Neutrophil (primary cell): ENCODE results near the gene GP1BB.
A peak's percentile ranks its signal among the peaks of the same experiment; 100 is the strongest.

Experiments used
- H3K27ac ChIP-seq: fragments of 200-600 bp; sonication (generic); 2 replicates; pipeline ENCODE4 v1.5.1; 2016; ENCODE audit warnings: mild to moderate bottlenecking, moderate library complexity
- H3K27me3 ChIP-seq: fragments of 200-600 bp; sonication (generic); 2 replicates; pipeline ENCODE4 v1.6.0; 2016; ENCODE audit warnings: mild to moderate bottlenecking
- H3K36me3 ChIP-seq: fragments of 200-600 bp; sonication (generic); 2 replicates; pipeline ENCODE4 v1.5.1; 2017
- H3K4me1 ChIP-seq, 2 experiments: fragments of 200-600 bp in 1 of 2; sonication (generic) in 1 of 2; 1 replicate in 1 of 2; 2 replicates in 1 of 2; pipeline versions ENCODE4 v1.5.1 to v1.6.1; 2013 to 2016; ENCODE audit warnings: low read depth in 1 of 2, low read length in 1 of 2, mild to moderate bottlenecking in 1 of 2, moderate library complexity in 1 of 2; ENCODE audit not compliant: control insufficient read depth in 1 of 2, insufficient read depth in 1 of 2
- H3K4me3 ChIP-seq, 2 experiments: fragments of 200-600 bp in 1 of 2; sonication (generic) in 1 of 2; 1 replicate in 1 of 2; 2 replicates in 1 of 2; pipeline ENCODE4 v1.5.1; 2013 to 2016; ENCODE audit warnings: low read depth in 1 of 2, low read length in 1 of 2, mild to moderate bottlenecking in 1 of 2, moderate library complexity in 1 of 2
- H3K9me3 ChIP-seq: fragments of 200-600 bp; sonication (generic); 2 replicates; pipeline ENCODE4 v1.5.1; 2016
- CTCF ChIP-seq: fragments of 200-600 bp; sonication (generic); IDR thresholded peaks from 2 replicates; pipeline ENCODE4 v1.5.1; 2016; ENCODE audit warnings: antibody characterized with exemption

The GP1BB gene

GRCh38 chr22:19719050-19719482 lies 4.3 kb upstream of the GP1BB start:
- Histone ChIP-seq H3K27me3 (peaks cover 42% of the 10 kb centered on the region), H3K4me3 (peak overlapping the region in 1 of 2 experiments; percentile 90), H3K36me3 (peaks cover 55% of the 10 kb centered on the region), H3K4me1 (peaks cover 58 to 63% of the 10 kb centered on the region in 2 experiments), H3K27ac (no peak overlapping the region), H3K9me3 (peaks cover 6% of the 10 kb centered on the region)
- no peak for TF ChIP-seq CTCF

GRCh38 chr22:19719488-19720021 lies 3.8 kb upstream of the GP1BB start:
- H3K36me3 ChIP-seq: peaks cover 60% of the 10 kb centered on the region
- peaks cover 6% of the 10 kb centered on the region for H3K9me3 ChIP-seq
- no peak overlapping the region for H3K4me3 ChIP-seq
- no peak for TF ChIP-seq CTCF
- H3K27me3 ChIP-seq: peaks cover 46% of the 10 kb centered on the region
- peaks cover 58 to 68% of the 10 kb centered on the region in 2 experiments for H3K4me1 ChIP-seq
- H3K27ac ChIP-seq: no peak overlapping the region

- H3K9me3 ChIP-seq: peaks cover 6% of the 10 kb centered on the region
- no peak overlapping the region for H3K27ac ChIP-seq
- H3K27me3 ChIP-seq: peaks cover 54% of the 10 kb centered on the region
- no peak for TF ChIP-seq CTCF
- peaks cover 66% of the 10 kb centered on the region for H3K36me3 ChIP-seq
- H3K4me1 ChIP-seq: peaks cover 53 to 68% of the 10 kb centered on the region in 2 experiments
- no peak overlapping the region for H3K4me3 ChIP-seq
These were observed 3.0 kb upstream of the GP1BB start for GRCh38 chr22:19720150-19720827.

- no peak for TF ChIP-seq CTCF
- Histone ChIP-seq H3K36me3 (peaks cover 66% of the 10 kb centered on the region), H3K9me3 (peaks cover 6% of the 10 kb centered on the region), H3K27ac (no peak overlapping the region), H3K4me3 (no peak overlapping the region), H3K4me1 (peaks cover 46 to 61% of the 10 kb centered on the region in 2 experiments), H3K27me3 (peaks cover 57% of the 10 kb centered on the region)
These were observed 2.4 kb upstream of the GP1BB start for GRCh38 chr22:19720999-19721329.

- no peak for TF ChIP-seq CTCF
- Histone ChIP-seq H3K27ac (no peak overlapping the region), H3K4me3 (no peak overlapping the region), H3K36me3 (peaks cover 66% of the 10 kb centered on the region), H3K27me3 (peaks cover 57% of the 10 kb centered on the region), H3K4me1 (peaks cover 40 to 55% of the 10 kb centered on the region in 2 experiments), H3K9me3 (peaks cover 6% of the 10 kb centered on the region)
These were observed 1.8 kb upstream of the GP1BB start for GRCh38 chr22:19721330-19722177.
